OCI-LY3 (cell line): ENCODE results near the gene VPS45.

Experiments
- CTCF ChIP-seq: fragments of 200-600, 300-600 bp; sonication (generic); IDR thresholded peaks from 2 replicates; pipeline ENCODE4 v1.5.1; 2014; ENCODE audit warnings: antibody characterized with exemption, low read length, low read depth
- EZH2phosphoT487 ChIP-seq: fragments of 200-600 bp; shearing (Covaris generic); IDR thresholded peaks from 2 replicates; pipeline ENCODE4 v1.6.1; 2018; ENCODE audit warnings: antibody characterized with exemption, mixed run types, low read depth

- TF ChIP-seq EZH2phosphoT487 = no peak
- TF ChIP-seq CTCF = no peak
These were observed 120.0 kb downstream of the VPS45 start for GRCh38 chr1:150187560-150187931.
